HG02885 (cell line): ENCODE measurements around the gene PSMB5.
A peak's percentile ranks its signal among the peaks of the same experiment; 100 is the strongest.
"Not testable (repeated sequence)": the region's sequence is repeated elsewhere in the genome, so short reads cannot be mapped to it uniquely, and the experiment has no call there.

ENCODE experiments used
- ATAC-seq: cut with Tn5 transposase; IDR thresholded peaks from one replicate; pipeline ENCODE4 v1.9.1; 2021; ENCODE audit warnings: mild to moderate bottlenecking; ENCODE audit not compliant: unreplicated experiment, poor library complexity

The PSMB5 gene

DNA sequence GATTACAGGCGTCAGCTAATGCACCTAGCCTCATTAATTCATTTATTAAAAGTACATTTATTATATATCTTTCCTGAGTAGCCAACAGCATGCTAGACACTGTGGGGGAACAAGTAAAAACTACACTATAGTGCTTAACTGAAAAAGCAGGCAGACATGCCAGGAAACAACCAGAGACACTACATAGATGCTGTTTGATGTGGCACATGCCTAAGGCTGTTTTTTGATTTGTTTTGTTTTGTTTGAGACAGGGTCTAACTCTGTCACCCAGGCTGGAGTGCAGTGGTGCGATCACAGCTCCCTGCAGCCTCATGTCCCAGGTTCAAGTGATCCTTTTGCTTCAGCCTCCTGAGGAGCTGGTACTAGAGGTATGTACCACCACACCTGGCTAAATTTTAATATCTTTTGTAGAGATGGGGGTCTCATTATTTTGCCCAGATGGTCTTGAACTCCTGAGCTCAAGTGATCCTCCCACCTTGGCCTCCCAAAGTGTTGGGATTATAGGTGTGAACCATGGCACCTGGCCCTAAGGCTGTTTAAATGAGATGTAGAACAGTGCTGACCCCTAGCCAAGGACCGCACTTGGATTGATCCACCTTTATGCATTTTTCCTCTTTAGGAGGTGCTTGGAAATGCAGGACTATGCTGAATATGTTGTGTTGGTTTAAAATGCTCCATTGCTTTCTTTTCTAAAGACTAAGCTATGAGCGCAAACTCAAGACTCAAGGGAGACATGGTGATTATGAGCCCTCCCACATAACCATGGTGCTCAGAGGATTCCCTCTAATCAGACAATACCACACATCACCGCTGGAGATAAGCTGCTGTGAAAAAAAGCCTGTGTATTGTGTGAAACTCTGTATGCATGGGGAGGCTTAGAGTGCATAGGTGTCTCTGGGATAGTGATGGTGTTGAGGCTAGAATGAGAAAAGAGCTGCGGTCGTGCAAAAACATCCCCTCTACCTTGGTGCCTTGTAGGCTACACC lies 14.3 kb downstream of the PSMB5 start:
- no peak for ATAC-seq

DNA sequence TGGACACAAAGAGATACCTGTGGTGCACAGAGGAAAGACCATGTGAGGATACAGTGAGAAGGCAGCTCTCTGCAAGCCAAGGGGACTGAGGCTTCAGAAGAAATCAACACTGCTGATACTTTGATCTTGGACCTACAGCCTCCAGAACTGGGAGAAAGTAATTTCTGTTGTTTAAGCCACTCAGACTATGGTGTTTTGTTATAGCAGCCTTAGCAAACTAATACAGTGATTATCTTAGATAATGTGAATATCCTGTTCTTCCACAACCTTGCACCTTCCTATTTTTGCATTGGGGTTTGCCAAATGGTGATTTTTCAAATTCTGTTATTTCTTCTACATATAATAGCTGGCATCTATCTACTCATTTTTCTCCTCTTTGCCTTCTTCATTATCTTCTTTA lies 16.6 kb downstream of the PSMB5 start:
- ATAC-seq = no peak

DNA sequence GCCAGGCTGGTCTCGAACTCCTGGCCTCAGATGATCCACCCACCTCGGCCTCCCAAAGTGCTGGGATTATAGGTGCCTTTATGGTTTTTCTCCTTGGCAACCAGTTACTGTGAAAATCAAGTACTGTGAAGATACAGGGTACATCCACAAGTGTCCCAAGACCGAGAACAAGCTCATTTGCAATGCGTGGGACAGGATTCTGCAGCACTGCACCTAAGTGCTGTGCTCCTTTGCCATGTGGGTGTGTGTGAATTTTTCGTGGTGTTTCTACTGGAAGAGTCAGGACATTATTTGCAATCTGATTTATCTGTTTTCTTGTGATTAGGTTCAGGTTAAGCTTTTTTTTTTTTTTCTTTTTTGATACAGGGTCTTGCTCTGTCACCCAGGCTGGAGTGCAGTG lies 17.6 kb downstream of the PSMB5 start:
- ATAC-seq = no peak

DNA sequence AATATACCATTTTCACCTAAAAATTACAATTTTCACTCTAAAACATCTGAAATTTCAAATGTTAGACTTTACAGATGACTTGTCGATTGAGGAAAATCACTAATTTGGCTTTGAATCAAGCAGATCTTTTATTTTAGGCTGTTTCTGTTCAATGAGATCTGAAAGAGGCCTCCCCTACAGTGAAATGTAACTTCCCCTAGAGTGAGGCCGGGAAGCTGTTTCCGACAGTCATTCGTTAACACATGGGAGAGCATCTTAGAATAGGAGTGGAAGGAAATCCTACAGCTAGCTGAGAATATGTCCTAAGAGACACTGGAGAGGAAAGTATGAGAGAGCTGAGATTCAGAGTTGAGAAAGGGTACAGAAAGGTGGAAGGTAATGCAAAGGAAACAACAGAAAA lies 19.1 kb downstream of the PSMB5 start:
- ATAC-seq = no peak

DNA sequence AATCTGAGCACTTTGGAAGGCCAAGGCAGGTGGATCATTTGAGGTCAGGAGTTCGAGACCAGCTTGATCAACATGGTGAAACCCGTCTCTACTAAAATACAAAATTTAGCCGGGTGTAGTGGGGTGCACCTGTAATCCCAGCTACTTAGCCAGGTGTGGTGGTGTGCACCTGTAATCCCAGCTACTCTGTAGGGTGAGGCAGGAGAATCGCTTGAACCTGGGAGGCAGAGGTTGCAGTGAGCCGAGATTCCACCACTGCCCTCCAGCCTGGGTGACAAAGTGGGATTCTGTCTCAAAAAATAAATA lies 21.0 kb downstream of the PSMB5 start:
- not testable (repeated sequence) for ATAC-seq

DNA sequence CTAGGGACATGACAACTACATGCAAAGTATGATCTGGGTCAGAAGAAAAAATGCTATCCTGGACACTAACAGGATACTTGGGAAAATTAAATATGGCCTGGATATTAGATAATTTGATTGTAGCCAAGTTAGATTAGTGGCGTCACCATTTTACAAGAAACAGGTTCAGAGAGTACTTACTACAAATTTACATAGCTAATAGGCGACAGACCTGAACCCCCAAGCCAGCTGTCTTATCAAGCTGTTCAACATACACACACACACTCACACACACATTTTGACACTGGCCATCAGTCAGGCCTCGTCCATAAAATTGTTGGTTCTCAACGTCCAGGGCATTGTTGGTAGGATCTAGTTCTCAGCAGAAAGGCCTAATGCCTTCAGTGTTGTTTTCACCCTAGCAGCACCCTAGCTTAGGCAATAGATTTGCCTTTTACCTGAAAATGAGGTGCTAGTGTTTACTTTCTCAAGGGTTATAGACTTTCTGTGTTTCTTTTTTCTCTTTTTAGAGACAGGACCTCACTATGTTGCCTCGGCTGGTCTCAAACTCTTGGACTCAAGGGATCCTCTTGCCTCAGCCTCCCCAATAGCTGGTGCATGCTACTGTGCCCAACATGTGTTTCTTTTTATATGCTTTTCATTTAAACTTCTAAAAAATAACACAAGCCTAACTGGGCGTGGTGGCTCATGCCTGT lies 21.5 kb downstream of the PSMB5 start:
- ATAC-seq = no peak

DNA sequence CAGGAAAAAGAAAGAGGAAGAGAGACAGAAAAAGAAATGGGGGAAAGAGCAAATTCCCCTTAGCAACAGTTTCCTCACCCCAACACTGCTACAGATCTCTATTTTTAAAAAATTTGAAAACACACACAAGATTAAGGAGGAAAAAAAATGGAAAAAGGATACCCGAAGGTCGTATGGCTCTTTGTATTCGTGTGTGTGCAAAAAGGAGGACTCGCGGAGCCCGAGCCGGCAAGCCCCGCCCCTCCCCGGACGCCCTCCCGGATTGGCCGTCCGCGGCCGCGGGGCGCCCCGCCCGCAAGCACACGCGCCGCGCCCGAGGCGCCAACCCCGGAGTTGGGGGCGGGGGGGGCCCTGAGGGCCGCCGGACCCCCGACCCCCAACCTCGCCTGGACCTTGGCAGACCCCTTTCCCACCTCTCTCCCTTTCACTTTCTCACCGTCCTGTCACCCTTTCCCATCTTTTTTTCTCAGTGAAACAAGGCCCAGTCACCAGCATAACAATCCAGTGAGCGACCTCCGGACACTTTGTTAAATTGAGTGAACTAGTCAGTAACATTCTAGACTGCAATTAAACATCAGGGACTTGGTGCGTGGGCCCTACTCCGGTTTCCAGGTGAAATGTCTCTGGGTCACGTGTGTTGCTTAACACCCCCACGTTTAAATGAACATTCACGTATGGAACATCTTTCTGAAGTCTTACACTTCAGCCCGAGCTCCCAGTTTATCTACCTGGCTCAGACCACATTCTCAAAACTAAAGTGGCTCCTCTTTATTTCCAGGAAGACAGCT lies 24.6 kb downstream of the PSMB5 start, which contains the start of gene C14orf93:
Gene C14orf93, minus strand, starts transcription at position 205 of the 788 bp plus-strand sequence. CDS start 11,120 bp downstream, outside the sequence.
- ATAC-seq = peak; percentile 56

DNA sequence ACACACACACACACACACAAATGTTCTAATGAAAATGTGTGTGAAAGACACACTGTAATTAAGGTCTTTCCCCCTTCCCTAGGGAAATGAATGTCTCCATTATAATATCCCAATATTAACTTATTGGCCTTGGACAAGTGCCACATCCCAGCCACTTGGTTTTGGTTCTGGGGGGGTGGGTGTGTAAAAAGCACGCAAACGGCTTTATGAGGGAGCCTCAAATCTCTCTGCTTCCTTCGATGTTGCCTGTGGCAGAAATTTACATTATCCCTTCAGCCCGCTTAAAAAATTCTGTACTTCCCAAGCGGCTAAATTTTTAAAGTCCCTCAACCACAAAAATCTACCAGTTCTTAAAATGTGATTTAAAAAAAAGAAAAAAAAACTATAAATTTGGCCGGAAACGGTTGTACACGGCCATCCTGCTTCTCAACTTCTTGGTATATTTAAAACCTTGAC lies 25.2 kb downstream of the PSMB5 start:
- ATAC-seq = no peak

DNA sequence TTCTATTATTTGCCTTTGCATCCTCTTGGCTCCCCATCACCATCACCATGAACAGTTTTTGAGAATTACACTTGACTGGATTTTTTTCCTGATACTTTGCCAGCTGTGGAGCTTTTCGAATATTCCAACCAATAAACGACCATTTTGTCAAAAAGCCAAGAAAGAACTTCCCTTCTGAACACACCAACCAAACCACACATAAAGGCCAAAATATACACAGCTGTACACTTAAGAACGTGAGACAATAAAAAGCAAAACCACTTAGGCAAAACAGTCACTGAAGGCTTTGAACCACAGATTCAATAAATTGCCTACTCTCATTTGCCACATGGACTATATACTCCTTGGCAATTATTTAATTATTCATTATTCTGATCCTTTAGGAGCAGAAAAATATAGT lies 25.9 kb downstream of the PSMB5 start:
- ATAC-seq = no peak

DNA sequence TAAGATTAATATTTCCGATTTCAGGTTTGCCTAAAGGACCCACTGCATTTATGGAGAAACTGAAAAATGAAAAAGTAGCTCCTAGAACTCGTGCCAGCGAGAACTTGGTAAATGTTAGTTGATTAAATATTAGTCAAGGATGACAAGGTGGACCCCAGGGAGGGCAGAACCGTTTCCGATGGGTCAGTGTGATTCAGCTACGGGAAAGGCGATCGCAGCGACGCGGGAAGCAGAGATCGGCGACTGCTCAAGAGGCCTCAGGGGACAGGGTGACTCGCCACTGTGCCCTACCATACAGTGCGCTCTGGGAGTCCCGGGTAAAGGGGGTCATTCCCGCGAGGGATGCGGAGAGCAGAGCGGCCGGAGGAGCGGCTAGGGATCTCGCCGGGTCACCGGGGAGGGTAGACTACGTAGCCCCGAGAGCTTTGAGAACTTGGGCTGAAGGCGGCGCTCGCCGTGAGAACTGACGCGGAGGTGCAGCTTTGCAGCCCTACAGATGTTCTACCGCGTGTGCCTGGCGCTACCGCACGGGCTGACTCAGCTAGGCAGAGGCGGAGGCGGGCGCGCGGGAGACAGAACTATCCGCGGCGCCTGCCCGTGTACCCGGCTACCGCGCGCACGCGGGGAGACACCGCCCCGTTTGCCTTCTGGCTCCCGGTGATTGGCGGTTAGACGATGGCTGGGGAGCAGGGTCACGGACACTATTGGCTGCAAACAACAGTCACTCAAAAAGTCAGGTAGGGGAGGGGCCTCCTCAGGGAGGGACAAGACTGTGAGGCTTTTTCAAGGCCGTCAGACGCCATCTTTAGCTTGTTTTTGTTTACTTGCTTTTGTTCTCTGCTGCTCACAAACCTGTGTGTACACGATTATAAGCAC lies 27.9 kb downstream of the PSMB5 start:
- peak; percentile 95 for ATAC-seq

DNA sequence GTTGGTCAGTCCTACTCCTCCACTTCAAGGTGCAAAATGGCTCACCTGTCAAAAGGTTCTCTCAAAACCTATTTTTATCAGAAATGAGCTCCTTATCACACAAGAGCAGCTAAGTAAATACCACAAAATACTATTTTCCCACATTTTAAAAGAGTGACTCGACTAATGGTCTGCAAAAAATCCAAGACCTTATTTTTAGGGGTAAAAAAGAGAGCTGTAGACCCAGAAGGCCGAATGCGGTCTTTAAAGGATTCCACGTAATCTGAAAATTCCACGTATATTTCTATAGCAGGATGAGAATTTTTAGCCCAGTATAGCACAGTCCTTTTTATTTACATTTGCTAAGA lies 28.5 kb downstream of the PSMB5 start:
- no peak for ATAC-seq

DNA sequence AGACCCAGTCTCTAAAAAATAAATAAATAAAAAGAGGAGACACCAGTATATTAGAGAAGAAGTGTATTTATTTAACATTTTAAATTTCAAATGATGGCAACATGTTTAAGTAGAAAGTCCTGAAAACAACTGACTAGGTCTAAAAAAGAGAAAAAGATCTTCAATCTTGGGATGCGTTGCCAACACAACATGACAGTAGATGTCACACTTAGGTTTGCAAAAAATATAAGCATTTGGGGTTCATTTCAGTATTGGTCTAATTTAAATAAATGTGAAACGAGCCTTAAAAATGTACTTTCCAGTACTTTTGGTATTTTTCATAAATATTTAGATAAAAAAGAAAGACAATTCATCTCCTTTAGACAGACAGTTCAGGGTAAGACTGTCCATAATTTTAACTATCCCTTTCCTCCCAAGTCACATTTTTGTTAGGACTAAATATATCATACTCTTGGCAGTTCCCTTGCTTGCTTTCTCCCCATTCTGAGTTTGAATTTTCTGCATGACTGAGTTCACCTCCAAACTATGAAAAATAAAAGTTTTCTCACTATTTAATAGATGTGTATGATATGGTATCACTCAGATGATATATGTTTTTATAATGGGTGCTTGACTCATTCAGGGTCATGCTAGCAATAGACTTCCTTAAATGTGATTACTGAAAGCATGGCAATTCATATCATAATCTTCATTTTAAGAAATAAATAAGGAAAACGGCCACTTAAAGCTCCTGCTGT lies 29.1 kb downstream of the PSMB5 start:
- no peak for ATAC-seq

DNA sequence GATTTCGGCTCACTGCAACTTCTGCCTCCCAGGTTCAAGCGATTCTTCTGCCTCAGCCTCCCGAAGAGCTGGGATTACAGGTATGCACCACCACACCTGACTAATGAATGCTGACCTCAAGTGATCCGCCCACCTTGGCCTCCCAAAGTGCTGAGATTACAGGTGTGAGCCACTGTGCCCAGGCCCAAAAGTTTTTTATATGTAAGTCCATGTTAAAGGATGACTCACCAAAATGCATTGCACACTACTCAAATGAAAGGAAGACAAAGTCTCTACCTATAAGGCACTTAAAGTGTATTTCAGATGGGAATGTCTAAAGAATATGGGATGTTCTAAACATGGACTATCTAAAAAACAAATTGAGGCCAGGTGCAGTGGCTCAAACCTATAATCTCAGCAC lies 30.4 kb downstream of the PSMB5 start:
- ATAC-seq = not testable (repeated sequence)

DNA sequence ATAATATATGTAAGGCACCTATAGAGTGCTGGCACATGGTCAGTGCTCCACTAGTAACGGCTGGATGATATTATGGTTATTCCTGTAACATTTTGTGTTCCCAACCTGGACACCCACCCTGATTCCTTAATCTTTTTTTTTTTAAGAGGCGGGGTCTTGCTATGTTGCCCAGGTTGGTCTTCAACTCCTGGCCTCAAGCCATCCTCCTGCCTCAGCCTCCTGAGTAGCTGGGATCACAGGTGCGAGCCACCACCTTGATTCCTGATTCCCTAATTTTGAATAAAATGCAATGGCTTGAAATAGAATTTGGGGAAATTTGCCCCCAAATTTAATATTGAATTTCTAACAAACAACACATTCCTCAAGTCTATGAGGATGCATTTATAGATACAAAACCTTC lies 32.1 kb downstream of the PSMB5 start:
- ATAC-seq = no peak

DNA sequence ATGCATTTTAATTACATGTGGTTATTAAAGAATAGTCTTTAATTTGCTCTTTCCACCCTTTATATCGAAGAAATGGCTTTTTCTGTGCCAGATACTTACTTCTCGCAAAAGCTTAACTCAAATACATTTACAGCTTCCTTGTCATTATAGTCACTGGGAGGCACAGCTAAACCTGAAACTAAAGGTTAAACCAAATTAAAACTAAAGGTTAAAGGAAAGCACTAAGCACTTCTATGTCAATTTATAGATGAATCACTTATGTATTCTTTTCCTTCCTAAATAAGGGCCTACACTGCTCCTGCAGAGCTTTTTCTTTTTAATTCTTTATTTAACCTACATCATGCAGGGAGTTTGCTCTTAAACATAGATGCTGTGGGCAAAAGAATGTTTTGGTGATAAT lies 33.8 kb downstream of the PSMB5 start:
- ATAC-seq = no peak

DNA sequence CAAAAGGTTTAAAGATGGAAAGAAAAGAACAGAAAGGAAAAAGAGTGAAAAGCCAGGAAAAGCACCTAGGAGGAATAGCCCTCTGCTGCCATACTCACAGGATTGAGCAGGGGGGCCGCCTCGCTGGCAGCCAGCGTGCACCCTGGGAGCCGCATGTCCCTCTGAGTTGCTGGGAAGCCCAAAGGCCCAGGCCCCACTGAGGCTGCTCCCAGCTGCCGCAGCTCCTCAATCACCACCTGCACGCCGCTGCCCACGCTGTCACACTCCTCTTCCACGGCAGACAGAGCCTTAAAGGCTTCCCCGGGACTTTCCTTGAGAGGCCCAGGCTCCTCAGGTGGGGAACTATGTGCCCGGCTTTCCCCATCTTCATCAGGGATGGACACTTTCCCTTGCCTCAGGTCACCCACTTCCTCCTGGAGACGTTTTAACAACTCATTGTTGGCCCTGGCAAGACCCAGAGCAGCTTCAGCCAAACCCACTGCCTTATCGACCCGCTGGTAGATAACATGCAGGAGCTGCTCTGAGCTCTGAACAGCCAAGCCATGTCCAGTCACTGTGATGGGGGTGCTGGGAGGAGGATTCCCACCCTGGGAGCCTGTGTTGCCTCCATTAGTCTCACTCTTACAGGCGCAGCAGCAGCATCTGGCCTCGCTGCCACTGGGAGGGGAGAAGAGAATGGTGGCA lies 36.2 kb downstream of the PSMB5 start:
- no peak for ATAC-seq

DNA sequence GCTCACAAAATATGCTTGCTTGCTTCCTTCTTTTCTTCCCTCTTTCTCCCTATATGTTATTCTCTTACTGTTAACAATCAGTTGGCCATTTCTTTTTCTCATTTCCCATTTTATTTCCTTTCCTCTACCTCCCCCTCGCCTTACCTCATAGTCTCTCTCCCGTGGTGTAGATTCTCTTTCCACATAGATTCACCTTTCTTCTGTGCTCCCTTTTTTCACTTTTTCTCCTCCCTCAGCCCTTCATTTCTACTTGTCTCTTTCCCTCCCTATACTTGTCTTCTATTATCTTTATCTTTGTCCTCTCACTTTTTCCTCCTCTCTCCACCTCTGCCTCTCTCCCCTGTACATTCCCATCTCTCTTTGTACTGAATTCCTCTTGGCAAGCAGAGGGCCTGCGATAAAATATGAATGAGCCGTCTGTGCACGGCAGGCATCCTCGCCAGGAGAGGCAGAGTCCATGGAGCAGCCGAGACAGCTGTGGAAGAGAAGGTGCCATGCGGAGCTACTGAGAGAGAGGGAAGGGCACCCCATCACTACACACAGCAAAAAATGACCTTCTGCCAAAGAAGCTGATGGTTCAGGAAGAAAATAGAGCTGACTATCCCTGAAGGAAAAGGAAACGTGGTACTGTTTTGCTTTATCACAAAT lies 36.9 kb downstream of the PSMB5 start:
- ATAC-seq = no peak
